HAP-1 (cell line): ENCODE results near the gene RAB7B.

Experiments
- DNase-seq, 2 experiments: peaks; one replicate each; pipeline ENCODE4 v3.0.0-alpha.2; 2016 to 2020; ENCODE audit warnings: low spot score in 2 of 2
- H3K27me3 ChIP-seq: fragments of 250-450 bp; sonication (Bioruptor Pico); 2 replicates; pipeline ENCODE4 v1.5.1; 2020; ENCODE audit warnings: low read depth, mild to moderate bottlenecking, moderate library complexity
- H3K36me3 ChIP-seq: fragments of 250-450 bp; sonication (Bioruptor Pico); replicated peaks from 2 replicates; pipeline ENCODE4 v1.5.1; 2020; ENCODE audit warnings: mild to moderate bottlenecking
- H3K4me1 ChIP-seq: fragments of 250-450 bp; sonication (Bioruptor Pico); 2 replicates; pipeline ENCODE4 v1.5.1; 2020; ENCODE audit warnings: mild to moderate bottlenecking
- H3K4me3 ChIP-seq: fragments of 250-450 bp; sonication (Bioruptor Pico); 2 replicates; pipeline ENCODE4 v1.5.1; 2020; ENCODE audit warnings: mild to moderate bottlenecking, moderate library complexity
- H3K9me3 ChIP-seq: fragments of 250-450 bp; sonication (Bioruptor Pico); 2 replicates; pipeline ENCODE4 v1.5.1; 2020; ENCODE audit warnings: mild to moderate bottlenecking, moderate library complexity
- in situ Hi-C: fragments of 300-500 bp; cut with MboI; formaldehyde crosslinking; loops from 3 replicates; pipeline ENCODE4 v1.14.3; 2020; ENCODE audit warnings: low sequenced_read_pairs, inconsistent platforms, mixed read lengths

Gene RAB7B

DNA sequence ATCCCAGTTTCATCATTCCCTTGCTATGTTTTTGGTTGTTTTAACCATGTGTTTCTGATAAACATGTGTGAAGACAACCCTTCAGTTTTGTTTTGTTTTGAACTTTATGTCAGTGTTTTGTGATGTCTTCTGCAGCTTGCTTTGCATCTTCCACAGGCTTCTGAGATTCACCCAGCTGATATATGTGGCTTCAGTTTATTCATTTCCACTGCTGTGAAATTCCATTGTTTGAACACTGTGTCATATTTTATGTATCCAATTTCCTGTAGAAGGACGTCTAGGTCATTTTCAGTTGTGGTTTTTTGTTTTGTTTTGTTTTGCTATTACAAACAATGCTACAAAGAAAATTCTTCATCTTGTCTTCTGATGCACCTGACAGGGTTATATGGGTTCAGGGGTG lies 32.7 kb downstream of the RAB7B start:
- H3K9me3 ChIP-seq: no peaks in the 10 kb centered on the region
- H3K36me3 ChIP-seq: no peaks in the 10 kb centered on the region
- DNase-seq: no peak
- H3K4me1 ChIP-seq: no peaks in the 10 kb centered on the region
- H3K4me3 ChIP-seq: no peak overlapping the region
- in situ Hi-C loops: no loop called here
- no peaks in the 10 kb centered on the region for H3K27me3 ChIP-seq

DNA sequence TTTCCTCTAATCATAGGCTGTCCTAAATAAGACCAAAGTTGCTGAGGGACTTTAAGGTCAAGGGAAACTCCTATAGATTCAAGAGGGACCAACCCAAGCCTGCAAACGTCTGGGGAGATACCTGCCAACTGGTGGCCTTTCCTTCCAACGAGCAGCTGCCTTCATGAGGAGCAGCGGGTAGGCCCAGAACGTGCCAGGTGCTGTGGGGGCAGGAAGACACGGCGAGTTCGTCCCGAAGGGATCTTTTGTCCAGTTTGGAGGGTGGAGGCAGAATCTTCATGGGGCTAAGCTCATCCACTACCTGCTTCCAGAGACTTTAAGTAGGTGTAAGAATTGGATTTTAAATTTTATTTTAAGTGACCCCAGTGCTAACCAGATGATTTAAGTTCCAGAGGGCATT lies 34.0 kb downstream of the RAB7B start:
- Histone ChIP-seq H3K27me3 (no peaks in the 10 kb centered on the region), H3K4me1 (no peaks in the 10 kb centered on the region), H3K36me3 (no peaks in the 10 kb centered on the region), H3K4me3 (no peak overlapping the region), H3K9me3 (no peaks in the 10 kb centered on the region)
- in situ Hi-C loops: loop anchor here (5.0 kb wide), 1 partner anchor 37 kb away; no protein-coding TSS in a partner anchor
- no peak for DNase-seq

DNA sequence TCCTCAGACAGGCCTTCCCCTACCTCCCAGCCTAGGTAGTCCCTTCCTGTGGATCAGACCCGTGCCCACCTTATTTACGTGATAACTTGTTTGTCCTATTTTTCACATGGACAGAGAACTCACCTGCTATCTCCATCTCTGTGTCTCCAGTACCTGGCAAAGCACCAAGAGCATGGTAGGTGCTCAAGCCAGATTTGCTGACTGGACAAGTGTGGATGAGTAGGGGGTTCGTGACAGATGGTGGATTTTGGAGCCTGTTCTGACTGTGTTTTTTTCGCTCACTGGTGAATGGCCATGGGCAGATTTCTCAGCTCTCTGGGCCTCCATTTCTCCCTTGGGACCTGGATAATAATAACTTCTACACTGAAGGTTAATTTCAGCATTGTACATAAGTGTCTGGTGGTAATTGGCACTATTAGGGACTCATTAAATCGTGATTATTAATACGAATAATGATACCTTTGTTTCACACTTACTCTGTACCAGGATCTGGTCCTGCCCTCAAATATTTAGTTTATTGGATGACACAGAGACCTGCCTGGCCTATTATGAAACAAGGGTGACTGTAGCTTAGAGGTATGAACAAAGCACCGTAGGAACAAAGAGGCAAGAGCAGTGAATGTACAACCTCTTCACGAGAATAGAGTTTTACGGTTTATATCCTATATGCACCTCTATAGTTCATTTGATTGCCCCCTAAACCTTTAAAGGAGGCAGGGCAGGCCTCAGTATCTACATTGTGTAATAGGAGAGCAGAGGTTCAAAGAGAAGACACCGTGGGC lies 35.5 kb downstream of the RAB7B start:
- DNase-seq: no peak

DNA sequence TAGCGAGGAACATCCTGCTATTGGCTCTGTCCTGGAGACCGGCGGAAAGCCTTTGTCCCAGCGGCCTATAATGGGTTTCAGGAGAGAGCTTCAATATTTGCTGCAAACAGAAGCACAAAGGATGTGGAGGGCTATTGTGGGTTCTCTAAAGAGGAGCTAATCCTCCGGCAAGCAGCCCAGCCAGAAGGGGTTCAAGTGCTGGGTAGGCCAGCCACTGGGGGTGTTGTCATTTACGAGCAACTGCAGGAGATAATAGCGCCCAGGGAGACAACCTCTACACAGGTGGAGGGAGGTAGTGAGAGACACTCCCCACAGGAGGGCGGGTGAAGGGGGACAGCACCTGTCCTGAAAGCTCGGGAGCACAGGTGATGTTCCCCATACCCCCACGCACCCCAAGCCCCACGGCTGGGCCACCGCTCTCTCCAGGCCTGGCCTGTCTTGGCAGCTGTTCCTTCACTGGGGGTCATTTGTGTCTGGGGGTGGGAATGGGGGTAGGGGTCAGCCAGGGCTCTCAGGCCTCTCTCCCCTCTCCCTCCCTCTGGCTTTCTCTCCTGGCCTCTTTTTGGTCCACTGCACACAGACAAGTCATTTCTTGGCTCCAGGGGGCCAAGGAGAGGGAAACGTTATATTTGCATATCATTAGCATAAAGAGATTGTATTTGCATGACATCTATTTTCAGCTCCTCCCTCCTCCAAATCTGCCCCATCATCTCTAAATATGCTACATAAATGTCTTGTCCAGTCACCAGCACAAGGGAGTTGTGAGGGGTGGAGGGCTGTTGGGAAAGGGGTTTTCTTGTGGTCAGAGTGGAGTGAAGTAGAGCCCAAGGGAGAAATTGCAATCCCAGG lies 37.9 kb downstream of the RAB7B start:
- DNase-seq: no peak
- in situ Hi-C loops: loop anchor here (5.0 kb wide), 1 partner anchor 33 kb away; no protein-coding TSS in a partner anchor
- no peaks in the 10 kb centered on the region for H3K4me1 ChIP-seq
- 0 out of 2 replicates have a peak, but pooled peaks cover 4% of the 10 kb centered on the region for H3K27me3 ChIP-seq
- H3K4me3 ChIP-seq: no peak overlapping the region
- H3K9me3 ChIP-seq: no peaks in the 10 kb centered on the region
- no peaks in the 10 kb centered on the region for H3K36me3 ChIP-seq

More for the DNA sequence above, 35.5 kb downstream of the RAB7B start:
- in situ Hi-C loops: loop anchor here (5.0 kb wide), 1 partner anchor 35 kb away; no protein-coding TSS in a partner anchor
- H3K36me3 ChIP-seq: no peaks in the 10 kb centered on the region
- no peaks in the 10 kb centered on the region for H3K9me3 ChIP-seq
- no peak overlapping the region for H3K4me3 ChIP-seq
- no peaks in the 10 kb centered on the region for H3K4me1 ChIP-seq
- H3K27me3 ChIP-seq: no peaks in the 10 kb centered on the region

DNA sequence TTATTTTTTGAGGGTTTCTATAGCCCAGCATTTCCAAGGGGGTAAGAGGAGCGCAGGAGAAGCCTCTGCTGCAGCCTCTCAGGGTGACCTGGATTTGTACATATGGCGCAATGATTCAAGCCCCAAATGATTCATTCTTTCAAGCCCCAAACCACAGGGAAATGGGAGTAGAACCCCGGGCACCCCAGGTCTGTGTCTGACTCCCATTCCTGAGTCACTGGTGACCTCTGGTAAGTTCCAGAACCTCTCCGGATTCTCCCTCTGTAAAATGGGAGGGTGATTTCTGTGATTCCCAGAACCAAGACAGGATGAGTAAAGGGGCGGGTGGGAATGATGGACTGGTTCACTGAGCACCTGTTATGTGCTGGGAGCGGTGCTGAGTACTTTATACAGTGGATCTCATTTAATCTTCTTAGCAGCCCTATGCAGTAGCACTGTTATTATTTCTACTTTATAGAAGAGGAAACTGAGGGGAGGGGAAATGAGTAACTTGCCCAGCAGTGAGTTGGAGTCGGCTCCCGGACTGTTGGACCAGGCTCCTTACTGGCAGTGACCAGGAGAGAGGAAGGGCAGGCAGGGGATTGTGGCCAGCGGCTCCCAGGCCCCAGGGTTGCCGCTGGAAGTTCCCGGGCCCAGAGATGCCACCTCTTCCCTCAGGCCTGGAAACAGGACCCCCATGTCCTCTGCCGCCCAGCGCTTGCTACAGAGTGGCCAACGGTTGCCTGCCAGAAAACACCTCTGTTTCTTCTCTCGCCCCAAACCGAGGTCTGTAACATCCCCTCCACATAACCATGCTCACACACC lies 39.6 kb downstream of the RAB7B start:
- 0 out of 2 replicates have a peak, but pooled peaks cover 9% of the 10 kb centered on the region for H3K27me3 ChIP-seq
- H3K9me3 ChIP-seq: no peaks in the 10 kb centered on the region
- no peaks in the 10 kb centered on the region for H3K36me3 ChIP-seq
- H3K4me3 ChIP-seq: no peak overlapping the region
- no peak for DNase-seq
- no peaks in the 10 kb centered on the region for H3K4me1 ChIP-seq
- in situ Hi-C loops: no loop called here

DNA sequence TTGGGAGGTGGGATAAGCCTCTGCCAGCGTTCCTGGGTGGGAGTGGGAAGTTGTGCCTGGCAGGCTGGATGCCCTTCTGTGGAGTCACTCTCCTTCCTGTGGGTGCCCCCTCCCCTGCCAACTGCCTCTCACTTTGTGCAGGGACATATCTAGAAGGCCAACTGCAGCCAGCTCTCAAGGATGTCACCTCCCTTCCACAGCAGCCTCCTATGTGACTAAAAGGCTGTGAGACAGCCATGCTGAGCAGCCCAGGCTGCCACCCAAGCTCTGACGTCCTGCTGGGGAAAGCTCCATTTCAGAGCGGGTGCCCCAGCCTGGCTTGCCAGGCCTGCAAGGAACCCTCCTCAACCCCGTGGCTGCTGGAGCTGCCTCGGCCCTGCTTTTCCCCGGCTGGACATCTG lies 40.4 kb downstream of the RAB7B start:
- no peaks in the 10 kb centered on the region for H3K4me1 ChIP-seq
- H3K9me3 ChIP-seq: no peaks in the 10 kb centered on the region
- H3K4me3 ChIP-seq: no peak overlapping the region
- no peaks in the 10 kb centered on the region for H3K36me3 ChIP-seq
- in situ Hi-C loops: no loop called here
- DNase-seq: no peak
- 0 out of 2 replicates have a peak, but pooled peaks cover 9% of the 10 kb centered on the region for H3K27me3 ChIP-seq

DNA sequence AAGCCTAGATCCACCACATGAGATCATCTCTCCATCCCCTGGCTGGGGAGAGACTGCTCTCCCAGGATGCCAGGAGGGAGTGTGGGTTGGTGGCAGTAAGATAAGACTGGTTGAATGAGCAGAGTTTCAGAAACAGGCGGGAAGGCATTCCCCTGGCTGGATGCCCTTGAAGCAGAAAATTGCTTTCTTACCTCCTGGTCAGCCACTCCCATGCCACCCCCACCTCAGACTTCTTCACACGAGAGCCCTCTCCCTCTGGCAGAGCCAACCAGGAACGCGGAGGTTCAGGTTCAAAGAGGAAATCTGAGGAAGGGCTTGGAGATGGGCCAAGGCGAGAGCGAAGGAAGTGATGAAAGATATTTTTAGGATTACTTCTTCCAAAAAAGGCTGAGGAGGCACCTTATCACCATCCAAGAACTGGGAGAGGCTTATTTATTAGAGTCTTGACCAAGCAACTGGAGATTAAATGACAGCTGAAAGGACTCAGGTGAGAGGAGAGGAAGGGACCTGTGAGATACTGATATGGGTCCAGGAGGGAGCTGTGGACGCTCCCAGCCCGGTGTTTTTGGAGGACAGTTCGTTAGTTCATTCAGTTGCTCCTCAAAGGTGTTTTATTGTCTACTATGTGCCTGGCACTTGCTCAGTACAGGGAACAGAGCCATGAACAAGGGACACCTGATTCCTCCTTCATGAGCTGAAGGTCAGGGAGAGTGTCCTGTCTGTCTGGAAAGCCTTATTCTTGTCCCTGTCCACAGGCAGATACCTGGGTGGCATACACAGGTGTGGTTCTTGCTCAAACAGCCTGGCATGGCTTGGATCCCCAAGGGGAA lies 41.0 kb downstream of the RAB7B start:
- no peaks in the 10 kb centered on the region for H3K4me1 ChIP-seq
- in situ Hi-C loops: no loop called here

DNA sequence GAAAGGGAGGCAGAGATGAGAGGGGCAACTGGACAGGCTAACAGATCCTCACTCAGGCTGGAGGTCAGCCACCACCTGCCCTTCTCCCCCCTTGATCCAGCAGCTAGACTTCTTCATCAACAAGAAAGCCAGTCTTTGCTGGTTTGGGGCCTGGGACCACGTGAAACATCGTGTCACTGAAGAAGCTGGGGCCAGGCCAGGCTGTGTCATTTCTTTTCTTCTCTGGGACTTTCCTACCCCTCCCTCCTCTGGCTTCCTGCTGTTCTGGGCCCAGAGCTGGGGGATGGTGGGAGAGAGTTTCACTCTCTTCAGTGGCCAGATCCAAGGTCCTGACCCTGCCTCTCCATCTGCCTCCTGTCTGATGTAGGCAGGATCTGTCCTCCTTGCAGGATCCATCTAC lies 41.8 kb downstream of the RAB7B start:
- Histone ChIP-seq H3K27me3 (peaks cover 15% of the 10 kb centered on the region; the same call in 1 of the 2 replicates), H3K4me1 (no peaks in the 10 kb centered on the region), H3K4me3 (no peak overlapping the region), H3K9me3 (no peaks in the 10 kb centered on the region), H3K36me3 (no peaks in the 10 kb centered on the region)
- DNase-seq: no peak
- in situ Hi-C loops: no loop called here

More for the DNA sequence above, 41.0 kb downstream of the RAB7B start:
- Histone ChIP-seq H3K4me3 (no peak overlapping the region), H3K36me3 (no peaks in the 10 kb centered on the region), H3K9me3 (no peaks in the 10 kb centered on the region), H3K27me3 (peaks cover 9% of the 10 kb centered on the region; the same call in 1 of the 2 replicates)
- DNase-seq: no peak

DNA sequence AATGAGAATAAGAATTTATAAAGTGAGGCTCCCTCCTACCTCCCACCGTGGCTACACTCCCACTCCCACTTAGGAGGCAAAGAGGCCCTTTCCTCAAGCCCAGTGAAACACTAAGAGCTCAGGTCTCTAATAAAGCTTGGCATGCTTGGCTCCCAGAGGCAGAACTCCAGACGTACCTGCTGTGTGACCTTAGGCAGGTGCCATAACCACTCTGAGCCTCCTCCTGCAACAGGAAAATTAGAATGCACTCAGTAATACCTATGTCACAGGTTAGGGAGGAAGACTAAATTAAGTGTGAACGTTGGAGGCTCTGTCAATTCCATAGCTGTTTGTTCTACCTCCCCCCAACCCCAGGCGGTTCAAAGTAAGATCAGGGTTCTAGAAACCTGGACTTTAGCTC lies 43.4 kb downstream of the RAB7B start:
- Histone ChIP-seq H3K4me1 (no peaks in the 10 kb centered on the region), H3K4me3 (no peak overlapping the region), H3K36me3 (no peaks in the 10 kb centered on the region), H3K27me3 (peaks cover 26% of the 10 kb centered on the region; the same call in 1 of the 2 replicates), H3K9me3 (no peaks in the 10 kb centered on the region)
- no peak for DNase-seq
- in situ Hi-C loops: no loop called here

DNA sequence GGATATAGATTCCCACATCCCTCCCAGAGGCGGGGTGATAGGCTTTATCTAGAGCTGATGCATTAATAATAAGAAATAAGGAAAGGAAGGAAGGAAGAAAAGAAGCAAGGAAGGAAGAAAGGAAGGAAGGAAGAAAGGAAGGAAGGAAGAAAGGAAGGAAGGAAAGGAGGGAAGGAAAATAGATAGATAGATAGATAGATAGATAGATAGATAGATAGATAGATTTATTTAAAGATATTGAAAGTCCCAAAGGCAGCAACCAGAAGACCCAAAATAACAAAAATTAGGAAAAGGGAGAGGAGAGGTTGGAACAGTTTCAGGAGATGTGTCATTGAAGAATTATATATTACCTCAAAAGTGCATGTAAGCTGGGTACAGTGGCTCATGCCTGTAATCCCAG lies 47.7 kb downstream of the RAB7B start:
- Histone ChIP-seq H3K27me3 (peaks cover 30% of the 10 kb centered on the region; the same call in 1 of the 2 replicates), H3K4me1 (no peaks in the 10 kb centered on the region), H3K9me3 (no peaks in the 10 kb centered on the region), H3K4me3 (no peak overlapping the region), H3K36me3 (no peaks in the 10 kb centered on the region)
- DNase-seq: no peak
- in situ Hi-C loops: no loop called here

DNA sequence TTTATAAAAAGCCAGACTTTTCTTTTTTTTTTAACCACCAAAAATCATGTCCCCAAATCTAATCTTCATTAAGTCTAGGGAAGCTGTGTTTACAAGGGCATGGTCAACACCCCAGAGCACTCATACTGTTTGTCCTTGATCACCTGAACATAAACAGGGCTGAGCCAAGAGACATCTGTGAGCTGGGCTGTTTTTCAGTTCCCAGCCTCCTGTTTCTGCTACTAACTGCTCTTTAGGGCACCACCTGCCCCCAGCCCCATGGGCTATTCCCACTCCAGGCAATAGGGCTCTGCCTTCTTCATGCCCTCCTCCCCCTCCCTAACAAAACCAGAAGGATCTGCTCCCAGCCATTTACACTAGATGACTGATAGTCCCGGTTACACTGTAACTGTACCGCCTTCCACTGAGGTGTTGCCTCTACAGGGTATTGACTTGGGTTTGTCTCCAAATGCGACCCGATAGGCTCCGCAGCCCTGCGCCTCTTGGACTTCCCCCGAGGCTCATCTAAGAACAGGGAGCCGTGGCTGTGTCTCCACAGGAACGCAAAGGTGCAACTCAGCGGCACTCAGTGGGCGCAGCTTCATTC lies 48.3 kb downstream of the RAB7B start:
- H3K4me1 ChIP-seq: no peaks in the 10 kb centered on the region
- DNase-seq: no peak
- H3K9me3 ChIP-seq: no peaks in the 10 kb centered on the region
- peaks cover 30% of the 10 kb centered on the region; the same call in 1 of the 2 replicates for H3K27me3 ChIP-seq
- no peak overlapping the region for H3K4me3 ChIP-seq
- in situ Hi-C loops: no loop called here
- H3K36me3 ChIP-seq: no peaks in the 10 kb centered on the region

DNA sequence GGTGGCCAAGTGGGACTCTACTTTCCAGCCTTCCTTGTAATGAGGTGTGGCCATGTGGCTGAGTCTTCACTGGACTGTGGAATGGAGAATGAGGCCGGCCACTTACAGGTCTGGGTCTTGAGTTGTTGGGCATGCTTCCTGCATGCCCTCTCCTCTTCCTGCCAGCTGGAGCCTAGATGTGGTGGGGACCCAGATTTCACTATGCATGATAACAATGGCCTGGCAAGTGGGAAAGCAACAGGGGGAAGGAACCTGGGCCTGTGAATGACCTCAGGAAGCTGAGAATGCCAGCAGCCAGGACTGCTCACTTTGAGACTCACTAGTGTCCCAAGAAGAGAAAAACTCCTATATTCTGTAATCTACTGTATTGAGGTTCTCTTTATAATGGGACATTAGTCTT lies 51.4 kb downstream of the RAB7B start:
- DNase-seq: no peak
- Histone ChIP-seq H3K4me1 (no peaks in the 10 kb centered on the region), H3K27me3 (peaks cover 21% of the 10 kb centered on the region; the same call in 1 of the 2 replicates), H3K4me3 (no peak overlapping the region), H3K9me3 (no peaks in the 10 kb centered on the region), H3K36me3 (no peaks in the 10 kb centered on the region)
- in situ Hi-C loops: no loop called here
